Natural killer cell (primary cell): ENCODE data around the gene EXTL1. TPM values are rescaled to one million over a fixed set of nuclear protein-coding genes. Genes with fewer than 3 reads are reported as not detected.

Experiments used
- ATAC-seq, 3 donors: fragments of 150-1000 bp in 2 of 3; fragments of 200-7000 bp in 1 of 3; cut with Tn5 transposase; 1 replicate in 1 of 3; 2 replicates in 2 of 3; pipeline ENCODE4 v1.10.0; 2021; ENCODE audit warnings: mild to moderate bottlenecking in 2 of 3, moderate library complexity in 2 of 3
- DNase-seq, 2 donors: peaks; one replicate each; pipeline versions ENCODE4 v3.0.0 to v3.0.0-alpha.2; 2013 to 2021; ENCODE audit warnings: mixed read lengths in 1 of 2
- H3K27ac ChIP-seq: one replicate; pipeline ENCODE4 v1.5.1; 2013; ENCODE audit warnings: mild to moderate bottlenecking, low read length
- H3K27me3 ChIP-seq: one replicate; pipeline ENCODE4 v1.6.1; 2013; ENCODE audit warnings: low read length; ENCODE audit not compliant: control insufficient read depth, insufficient read depth
- H3K36me3 ChIP-seq: one replicate; pipeline ENCODE4 v1.6.1; 2013; ENCODE audit warnings: low read length; ENCODE audit not compliant: control insufficient read depth, insufficient read depth
- H3K4me1 ChIP-seq: one replicate; pipeline ENCODE4 v1.6.1; 2013; ENCODE audit warnings: low read length; ENCODE audit not compliant: control insufficient read depth, insufficient read depth
- H3K4me3 ChIP-seq: one replicate; pipeline ENCODE4 v1.5.1; 2013; ENCODE audit warnings: low read length
- H3K9me3 ChIP-seq: one replicate; pipeline ENCODE4 v1.6.1; 2013; ENCODE audit warnings: low read length; ENCODE audit not compliant: control insufficient read depth, insufficient read depth
- H3K27ac Mint-ChIP-seq, 2 donors: one replicate each; pipeline ENCODE4 v1.8.0; 2022; ENCODE audit warnings: mild to moderate bottlenecking in 2 of 2, mixed read lengths in 2 of 2, moderate library complexity in 1 of 2
- H3K27me3 Mint-ChIP-seq, 2 donors: one replicate each; pipeline ENCODE4 v1.8.0; 2022; ENCODE audit warnings: low read depth in 2 of 2, mixed read lengths in 2 of 2
- H3K36me3 Mint-ChIP-seq: one replicate; pipeline ENCODE4 v1.8.0; 2022; ENCODE audit warnings: mixed read lengths
- H3K4me1 Mint-ChIP-seq, 2 donors: one replicate each; pipeline ENCODE4 v1.8.0; 2022; ENCODE audit warnings: mixed read lengths in 2 of 2
- H3K4me3 Mint-ChIP-seq: one replicate; pipeline ENCODE4 v1.8.0; 2022; ENCODE audit warnings: mild to moderate bottlenecking, moderate library complexity, mixed read lengths
- H3K9me3 Mint-ChIP-seq, 2 donors: one replicate each; pipeline ENCODE4 v1.8.0; 2022; ENCODE audit warnings: mixed read lengths in 2 of 2
- WGBS: methylation state at CpG from one replicate; pipeline ENCODE4 v1.1.7; 2013; ENCODE audit warnings: missing lambda C conversion rate; ENCODE audit not compliant: insufficient coverage; 5-methylcytosine and 5-hydroxymethylcytosine counted together
- intact Hi-C: fragments of 100-400 bp; cut with micrococcal nuclease; formaldehyde crosslinking; loops from one replicate; pipeline ENCODE4 v1.14.2; 2022
- total RNA-seq, 4 donors: library from RNA; stranded (reverse); fragments of 120-200 nt in 1 of 4; gene quantifications; one replicate each; pipeline versions ENCODE4 v1.2.3 to v1.2.4, GENCODE V29; 2013 to 2022
- TF ChIP-seq, protein P1 (sequence below): fragments of 200-600 bp; IDR thresholded peaks from one replicate; pipeline ENCODE4 v1.8.0; 2022; ENCODE audit warnings: antibody characterized with exemption

EXTL1 gene
- total RNA-seq, 3 donors from 2014 or later (not counting 1 experiment from before 2014, with no cell fraction given): not detected

- no peaks in the 10 kb centered on the region for H3K36me3 ChIP-seq
- H3K27ac Mint-ChIP-seq: no peak overlapping the region
- H3K4me3 ChIP-seq: no peak overlapping the region
- no peak overlapping the region for H3K27ac ChIP-seq
- no peak for ATAC-seq
- TF ChIP-seq, protein P1, sequence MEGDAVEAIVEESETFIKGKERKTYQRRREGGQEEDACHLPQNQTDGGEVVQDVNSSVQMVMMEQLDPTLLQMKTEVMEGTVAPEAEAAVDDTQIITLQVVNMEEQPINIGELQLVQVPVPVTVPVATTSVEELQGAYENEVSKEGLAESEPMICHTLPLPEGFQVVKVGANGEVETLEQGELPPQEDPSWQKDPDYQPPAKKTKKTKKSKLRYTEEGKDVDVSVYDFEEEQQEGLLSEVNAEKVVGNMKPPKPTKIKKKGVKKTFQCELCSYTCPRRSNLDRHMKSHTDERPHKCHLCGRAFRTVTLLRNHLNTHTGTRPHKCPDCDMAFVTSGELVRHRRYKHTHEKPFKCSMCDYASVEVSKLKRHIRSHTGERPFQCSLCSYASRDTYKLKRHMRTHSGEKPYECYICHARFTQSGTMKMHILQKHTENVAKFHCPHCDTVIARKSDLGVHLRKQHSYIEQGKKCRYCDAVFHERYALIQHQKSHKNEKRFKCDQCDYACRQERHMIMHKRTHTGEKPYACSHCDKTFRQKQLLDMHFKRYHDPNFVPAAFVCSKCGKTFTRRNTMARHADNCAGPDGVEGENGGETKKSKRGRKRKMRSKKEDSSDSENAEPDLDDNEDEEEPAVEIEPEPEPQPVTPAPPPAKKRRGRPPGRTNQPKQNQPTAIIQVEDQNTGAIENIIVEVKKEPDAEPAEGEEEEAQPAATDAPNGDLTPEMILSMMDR: no peak
- no peak for DNase-seq
- no peaks in the 10 kb centered on the region for H3K36me3 Mint-ChIP-seq
- peaks cover 12 to 23% of the 10 kb centered on the region in 2 donors for H3K27me3 Mint-ChIP-seq
- no peak overlapping the region for H3K4me3 Mint-ChIP-seq
- no peaks in the 10 kb centered on the region for H3K9me3 Mint-ChIP-seq
- H3K4me1 Mint-ChIP-seq: no peaks in the 10 kb centered on the region
- H3K4me1 ChIP-seq: no peaks in the 10 kb centered on the region
- intact Hi-C loops: no loop called here
- H3K9me3 ChIP-seq: no peaks in the 10 kb centered on the region
- WGBS: 83% methylated on average over 7 of the region's 7 CpGs
- H3K27me3 ChIP-seq: no peaks in the 10 kb centered on the region
Measured at GRCh38 chr1:26079178-26079563, 57.6 kb downstream of the EXTL1 start.

DNA sequence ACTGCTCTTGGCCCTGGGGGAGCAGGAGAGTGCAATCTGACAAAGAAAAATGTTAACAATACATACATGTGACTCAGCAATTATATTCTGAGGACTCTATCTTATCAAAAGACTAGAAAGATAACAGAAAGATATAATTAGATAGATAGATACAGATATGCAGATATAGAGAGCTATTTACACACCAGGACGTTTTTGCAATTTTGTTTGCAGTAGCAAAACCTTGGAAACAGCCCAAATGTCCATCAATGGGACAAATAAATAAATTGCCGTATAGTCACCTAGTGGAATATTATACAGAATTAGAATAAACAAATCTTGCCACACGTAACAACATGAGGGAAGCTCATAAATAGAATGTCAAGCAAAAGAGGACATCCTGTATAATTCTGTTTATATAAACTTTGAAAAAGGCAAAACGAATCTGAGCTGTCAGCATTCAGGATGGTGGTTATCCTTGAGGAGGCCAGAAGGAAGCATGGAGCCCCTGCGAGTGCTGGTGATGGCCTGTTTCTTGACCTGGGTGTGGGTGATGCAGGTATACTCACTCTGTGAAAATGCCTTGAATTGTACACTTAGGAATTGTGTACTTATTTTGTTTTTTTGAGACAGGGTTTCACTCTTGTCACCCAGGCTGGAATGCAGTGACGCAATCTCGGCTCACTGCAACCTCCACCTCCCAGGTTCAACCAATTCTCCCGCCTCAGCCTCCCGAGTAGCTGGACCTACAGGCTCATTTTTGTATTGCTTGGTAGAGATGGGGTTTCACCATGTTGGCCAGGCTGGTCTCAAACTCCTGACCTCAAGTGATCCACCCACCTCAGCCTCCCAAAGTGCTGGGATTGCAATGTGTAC is 58.6 kb downstream of the EXTL1 start:
- intact Hi-C loops: no loop called here
- H3K9me3 Mint-ChIP-seq: no peaks in the 10 kb centered on the region
- Histone ChIP-seq H3K27ac (no peak overlapping the region), H3K36me3 (no peaks in the 10 kb centered on the region), H3K27me3 (no peaks in the 10 kb centered on the region), H3K4me1 (no peaks in the 10 kb centered on the region), H3K9me3 (no peaks in the 10 kb centered on the region), H3K4me3 (no peak overlapping the region)
- TF ChIP-seq, protein P1: no peak
- 75% methylated on average over 5 of the region's 9 CpGs for WGBS
- H3K4me1 Mint-ChIP-seq: no peaks in the 10 kb centered on the region
- H3K36me3 Mint-ChIP-seq: no peaks in the 10 kb centered on the region
- no peak for DNase-seq
- H3K4me3 Mint-ChIP-seq: no peak overlapping the region
- H3K27ac Mint-ChIP-seq: no peak overlapping the region
- no peak for ATAC-seq
- H3K27me3 Mint-ChIP-seq: peaks cover 14 to 26% of the 10 kb centered on the region in 2 donors

DNA sequence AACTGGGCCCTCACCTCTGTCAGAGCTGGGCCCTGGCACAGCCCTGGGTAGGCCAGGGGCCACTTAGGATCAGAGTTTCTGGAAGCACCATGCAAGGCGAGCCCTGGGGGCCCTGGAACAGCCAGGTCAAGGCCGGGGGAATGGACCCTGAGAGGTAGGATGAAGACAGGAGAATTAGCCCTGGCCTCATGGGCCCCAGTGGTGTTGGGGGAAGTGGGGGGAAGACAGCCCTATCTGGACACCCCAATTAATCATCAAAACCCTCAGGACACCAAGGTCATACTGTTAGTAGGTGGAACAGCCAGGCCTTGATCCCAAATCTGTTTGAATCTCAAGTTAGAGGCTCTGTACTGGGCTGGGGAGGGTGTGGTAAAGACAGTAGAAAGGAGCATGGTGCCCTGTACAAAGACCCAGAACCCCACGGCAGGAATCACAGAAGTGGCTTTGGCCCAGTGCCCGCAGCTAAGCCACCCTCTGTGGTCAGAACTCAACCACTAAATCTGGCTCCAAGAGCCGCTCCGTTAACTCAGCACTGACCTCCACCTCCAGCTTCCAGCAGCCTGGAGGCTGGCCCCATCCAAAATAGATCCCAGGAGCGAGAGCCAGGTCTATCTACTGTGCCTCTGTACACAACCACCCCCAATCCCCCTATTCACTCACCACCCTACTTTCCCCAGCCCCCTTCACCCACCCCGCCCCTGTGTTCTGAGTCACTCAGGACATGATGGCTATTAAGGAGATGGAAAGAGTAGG is 59.9 kb downstream of the EXTL1 start:
- intact Hi-C loops: no loop called here
- Histone ChIP-seq H3K4me3 (no peak overlapping the region), H3K4me1 (no peaks in the 10 kb centered on the region), H3K27me3 (no peaks in the 10 kb centered on the region), H3K36me3 (no peaks in the 10 kb centered on the region), H3K9me3 (no peaks in the 10 kb centered on the region), H3K27ac (no peak overlapping the region)
- Mint-ChIP-seq H3K27ac (no peak overlapping the region), H3K36me3 (no peaks in the 10 kb centered on the region), H3K9me3 (no peaks in the 10 kb centered on the region), H3K4me3 (no peak overlapping the region), H3K27me3 (peaks cover 16 to 26% of the 10 kb centered on the region in 2 donors), H3K4me1 (no peaks in the 10 kb centered on the region)
- WGBS: 45% methylated on average over 7 of the region's 8 CpGs
- no peak for DNase-seq
- ATAC-seq: no peak
- TF ChIP-seq, protein P1: no peak
